ENCODE data around the gene VCAN. TPM values are rescaled to one million over a fixed set of nuclear protein-coding genes. Genes with fewer than 3 reads are reported as not detected.

Gene VCAN
- total and polyA plus RNA-seq, 8 donors: 0.84 to 69.4 (median 2.0) TPM

DNA sequence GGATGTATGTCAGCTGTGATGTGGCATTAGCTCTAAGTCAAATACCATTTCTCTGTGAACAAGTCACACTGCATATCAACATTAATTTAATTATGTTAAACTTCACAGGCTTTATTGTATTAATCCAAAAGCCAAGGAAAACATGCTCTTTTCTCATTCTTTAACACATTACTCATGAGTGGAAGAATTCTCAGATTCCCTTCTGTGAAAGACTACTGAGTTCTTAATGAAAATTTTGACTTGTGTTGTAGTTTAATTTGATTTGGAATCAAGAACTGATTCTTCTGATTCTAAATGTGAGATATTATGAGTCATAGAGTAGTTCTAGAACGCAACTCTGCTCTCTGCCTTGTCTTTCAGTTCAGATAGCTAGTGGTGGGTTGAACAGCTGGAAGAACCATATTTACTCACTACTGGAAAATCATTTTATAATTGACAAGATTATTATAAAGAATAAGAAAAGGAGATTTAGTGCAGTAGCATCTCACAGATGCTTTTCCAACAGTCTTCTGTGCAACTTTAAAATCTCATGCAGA, 90.6 kb downstream of the VCAN start:
- peaks cover 0 to 12% (median 9%) of the 10 kb centered on the region in 3 donors for H3K4me1 ChIP-seq
- no peak for FAIRE-seq
- TF ChIP-seq CTCF (IDR thresholded peaks at IDR 0.05): no peak
- no peak overlapping the region for H3K4me3 ChIP-seq
- intact Hi-C loops (cut with DNase I): loop anchor here in 1 of 3 donors (10.0 kb wide), 1 partner anchor 1197 kb away; no protein-coding TSS in a partner anchor
- no peaks in the 10 kb centered on the region for H3K27me3 ChIP-seq
- H3K36me3 ChIP-seq: no peaks in the 10 kb centered on the region
- no peaks in the 10 kb centered on the region for H3K9me3 ChIP-seq
- no peak for ATAC-seq
- no peak overlapping the region for H3K27ac ChIP-seq
- WGBS, 2 donors: 82 to 84% methylated on average over 1 of the region's 1 CpG
- DNase-seq: no peak

DNA sequence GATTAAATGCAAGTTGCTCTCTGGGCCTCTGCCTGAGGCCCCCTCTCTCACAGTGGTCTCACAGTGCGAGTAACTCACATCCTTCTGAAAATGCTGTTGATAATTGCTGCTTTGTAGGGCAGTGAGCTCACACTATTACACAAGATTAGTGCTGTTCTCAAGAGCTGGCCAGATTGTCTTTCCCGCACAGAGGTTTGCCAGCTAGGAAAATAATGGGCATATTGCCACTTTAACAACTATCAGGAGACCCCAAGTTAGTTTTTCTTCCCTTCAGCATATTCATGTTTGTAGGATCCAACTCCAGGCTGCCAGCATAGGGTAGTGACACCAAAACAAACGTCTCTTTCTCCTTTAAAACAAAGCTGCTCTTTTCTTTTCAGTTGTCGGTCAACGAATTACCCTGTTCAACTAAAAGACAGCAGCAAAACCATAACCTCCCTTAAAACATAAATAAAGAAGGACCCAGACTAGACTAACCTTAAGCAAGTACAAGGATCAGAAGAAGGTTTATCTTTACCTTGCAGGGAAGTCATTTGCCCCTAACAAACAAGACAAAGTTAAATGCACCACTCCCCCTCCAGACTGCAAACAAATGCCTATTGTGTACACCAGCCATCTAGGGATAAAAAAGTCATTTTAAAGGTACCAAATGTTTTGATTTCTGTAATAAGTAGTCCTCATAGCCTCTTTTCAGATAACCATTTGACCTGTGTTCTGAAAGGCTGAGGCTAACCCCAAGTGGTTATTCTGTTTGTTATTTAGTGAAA, 91.4 kb downstream of the VCAN start:
- H3K27ac ChIP-seq: no peak overlapping the region
- intact Hi-C loops (cut with DNase I): loop anchor here in 1 of 3 donors (10.0 kb wide), 1 partner anchor 1198 kb away; no protein-coding TSS in a partner anchor
- FAIRE-seq: no peak
- no peaks in the 10 kb centered on the region for H3K27me3 ChIP-seq
- no peaks in the 10 kb centered on the region for H3K36me3 ChIP-seq
- peak in 3 of 4 donors; percentile 43 to 55 (median 49) for ATAC-seq
- H3K4me3 ChIP-seq: no peak overlapping the region
- no peaks in the 10 kb centered on the region for H3K9me3 ChIP-seq
- no peak for TF ChIP-seq CTCF (IDR thresholded peaks at IDR 0.05)
- no peak for DNase-seq
- 44 to 53% methylated on average over 5 of the region's 5 CpGs for WGBS, 2 donors
- peaks cover 0 to 12% (median 9%) of the 10 kb centered on the region in 3 donors for H3K4me1 ChIP-seq

- no peak for TF ChIP-seq CTCF (IDR thresholded peaks at IDR 0.05)
- no peak overlapping the region for H3K27ac ChIP-seq
- intact Hi-C loops (cut with DNase I): loop anchor here in 1 of 3 donors (10.0 kb wide), 1 partner anchor 1199 kb away; no protein-coding TSS in a partner anchor
- 19 to 24% methylated on average over 7 of the region's 7 CpGs for WGBS, 2 donors
- H3K27me3 ChIP-seq: no peaks in the 10 kb centered on the region
- H3K36me3 ChIP-seq: no peaks in the 10 kb centered on the region
- no peaks in the 10 kb centered on the region for H3K9me3 ChIP-seq
- H3K4me3 ChIP-seq: no peak overlapping the region
- DNase-seq (peak in 1 of 6 donors; percentile 21), FAIRE-seq (no peak), ATAC-seq (peak; percentile 52 to 88 (median 74))
- peaks cover 0 to 12% (median 9%) of the 10 kb centered on the region in 3 donors for H3K4me1 ChIP-seq
These were observed 92.1 kb downstream of the VCAN start for GRCh38 chr5:83563631-83564030.

GRCh38 chr5:83564069-83564749, 92.7 kb downstream of the VCAN start:
- intact Hi-C loops (cut with DNase I): loop anchor here in 1 of 3 donors (10.0 kb wide), 1 partner anchor 1199 kb away; no protein-coding TSS in a partner anchor
- Histone ChIP-seq H3K27me3 (no peaks in the 10 kb centered on the region), H3K27ac (no peak overlapping the region), H3K9me3 (no peaks in the 10 kb centered on the region), H3K4me3 (no peak overlapping the region), H3K4me1 (peaks cover 0 to 12% (median 9%) of the 10 kb centered on the region in 3 donors), H3K36me3 (no peaks in the 10 kb centered on the region)
- FAIRE-seq (peak; percentile 89), ATAC-seq (peak; percentile 77 to 88 (median 85)), DNase-seq (no peak)
- 7 to 17% methylated on average over 5 of the region's 5 CpGs for WGBS, 2 donors
- peak; percentile 36 to 67 (median 58) for TF ChIP-seq CTCF (IDR thresholded peaks at IDR 0.05)
